DOHH2 (cell line): ENCODE results near the gene KAT2A.

Experiments used
- H3F3A ChIP-seq: fragments of 200-600 bp; sonication (generic), shearing (Covaris generic); 2 replicates; pipeline ENCODE4 v1.6.0; 2016; ENCODE audit warnings: antibody characterized with exemption, mild to moderate bottlenecking; ENCODE audit not compliant: control insufficient read depth, insufficient read depth
- H3K27ac ChIP-seq: fragments of 200-600 bp; sonication (generic); 2 replicates; pipeline ENCODE4 v1.5.1; 2014; ENCODE audit warnings: low read depth, mild to moderate bottlenecking, low read length, moderate library complexity
- H3K27me3 ChIP-seq: fragments of 200-600 bp; sonication (generic); 2 replicates; pipeline ENCODE4 v1.6.1; 2014; ENCODE audit warnings: mild to moderate bottlenecking, low read length, mixed read lengths; ENCODE audit not compliant: control insufficient read depth
- H3K36me3 ChIP-seq: fragments of 200-600 bp; sonication (generic); 2 replicates; pipeline ENCODE4 v1.6.1; 2014; ENCODE audit warnings: mild to moderate bottlenecking, low read length, moderate library complexity, mixed read lengths; ENCODE audit not compliant: control insufficient read depth
- H3K4me1 ChIP-seq: fragments of 200-600 bp; sonication (generic); 2 replicates; pipeline ENCODE4 v1.6.1; 2014; ENCODE audit warnings: mild to moderate bottlenecking, low read length, mixed read lengths; ENCODE audit not compliant: control insufficient read depth
- H3K4me2 ChIP-seq: fragments of 200-600 bp; sonication (generic); 2 replicates; pipeline ENCODE4 v1.6.0; 2014; ENCODE audit warnings: mild to moderate bottlenecking, low read length, moderate library complexity
- H3K4me3 ChIP-seq: fragments of 200-600 bp; sonication (generic); 2 replicates; pipeline ENCODE4 v1.5.1; 2014; ENCODE audit warnings: mild to moderate bottlenecking, low read length, mixed read lengths
- H3K79me2 ChIP-seq: fragments of 200-600 bp; sonication (generic); 2 replicates; pipeline ENCODE4 v1.6.1; 2014; ENCODE audit warnings: mild to moderate bottlenecking, low read length, mixed read lengths; ENCODE audit not compliant: control insufficient read depth
- H3K9me2 ChIP-seq: fragments of 200-600 bp; sonication (generic); replicated peaks from 2 replicates; pipeline ENCODE4 v1.6.1; 2014; ENCODE audit warnings: mild to moderate bottlenecking, low read length, mixed read lengths; ENCODE audit not compliant: control insufficient read depth
- H3K9me3 ChIP-seq: fragments of 200-600 bp; sonication (generic); 2 replicates; pipeline ENCODE4 v1.6.1; 2014; ENCODE audit warnings: antibody characterized with exemption, low read length, mixed read lengths; ENCODE audit not compliant: control insufficient read depth, insufficient read depth
- H4K20me1 ChIP-seq: fragments of 200-600 bp; sonication (generic); 2 replicates; pipeline ENCODE4 v1.6.0; 2014; ENCODE audit warnings: low read depth, mild to moderate bottlenecking, antibody characterized with exemption, low read length, moderate library complexity; ENCODE audit not compliant: control insufficient read depth, insufficient read depth
- CTCF ChIP-seq: fragments of 200-600 bp; sonication (generic); IDR thresholded peaks from one replicate; pipeline ENCODE4 v1.5.1; 2014; ENCODE audit warnings: antibody characterized with exemption, mild to moderate bottlenecking, low read depth, low read length; ENCODE audit not compliant: poor library complexity, severe bottlenecking
- EZH2phosphoT487 ChIP-seq: fragments of 200-600 bp; sonication (generic); IDR thresholded peaks from 2 replicates; pipeline ENCODE4 v1.6.1; 2017; ENCODE audit warnings: borderline replicate concordance, mild to moderate bottlenecking, antibody characterized with exemption, low read length, moderate library complexity, mixed read lengths

The KAT2A gene

GRCh38 chr17:42103221-42103954 is 17.8 kb downstream of the KAT2A start:
- H3K9me3 ChIP-seq: no peaks in the 10 kb centered on the region
- no peak overlapping the region for H3K4me3 ChIP-seq
- no peak overlapping the region for H3K4me2 ChIP-seq
- no peak overlapping the region for H3K27ac ChIP-seq
- peaks cover 13% of the 10 kb centered on the region for H3K4me1 ChIP-seq
- no peaks in the 10 kb centered on the region for H3K36me3 ChIP-seq
- H3K27me3 ChIP-seq: no peaks in the 10 kb centered on the region
- TF ChIP-seq CTCF (no peak), EZH2phosphoT487 (no peak)
- no peaks in the 10 kb centered on the region for H4K20me1 ChIP-seq
- H3K9me2 ChIP-seq: no peaks in the 10 kb centered on the region
- H3K79me2 ChIP-seq: no peaks in the 10 kb centered on the region
- no peaks in the 10 kb centered on the region for H3F3A ChIP-seq

DNA sequence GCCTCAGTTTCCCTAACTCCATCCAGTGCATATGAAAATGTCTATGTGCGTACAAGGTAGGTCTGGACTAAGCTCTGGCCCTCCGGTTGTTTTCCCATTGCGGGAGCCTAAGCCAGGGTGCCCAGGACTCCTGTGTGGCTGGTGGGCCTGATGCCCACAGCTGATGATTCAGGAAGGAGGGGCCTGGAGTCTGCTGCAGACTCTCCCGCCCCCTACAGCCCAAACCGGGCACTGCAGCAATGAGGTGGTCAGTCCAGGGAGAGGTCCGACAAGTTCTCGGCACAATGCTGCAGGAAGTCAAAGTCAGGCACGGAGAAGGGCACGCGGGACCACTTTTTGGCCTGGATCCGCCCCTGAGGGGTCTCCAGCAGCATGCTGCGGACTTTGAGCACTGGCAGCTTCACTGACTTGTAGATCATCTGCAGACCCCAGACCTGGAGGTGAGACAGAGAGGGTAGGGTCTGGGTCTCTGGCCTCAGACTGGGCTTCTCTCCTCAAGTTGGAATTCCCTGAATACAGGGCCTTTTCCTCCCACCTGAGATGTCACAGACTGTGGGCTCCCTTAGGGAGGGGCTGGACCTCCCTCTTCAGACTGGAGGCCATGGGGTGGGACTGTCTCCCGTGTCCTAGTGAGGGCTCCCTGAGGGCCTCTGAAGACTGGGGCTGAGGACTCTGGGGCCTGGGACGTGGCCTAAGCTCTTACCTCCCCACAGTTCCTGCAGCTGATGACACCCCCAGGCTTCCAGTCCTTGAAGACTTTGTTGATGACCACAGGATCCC is 19.5 kb downstream of the KAT2A start:
- Histone ChIP-seq H3K4me3 (no peak overlapping the region), H3K27ac (no peak overlapping the region), H3K9me2 (no peaks in the 10 kb centered on the region), H4K20me1 (no peaks in the 10 kb centered on the region), H3F3A (no peaks in the 10 kb centered on the region), H3K4me1 (peaks cover 6% of the 10 kb centered on the region; the same call in 1 of the 2 replicates), H3K36me3 (no peaks in the 10 kb centered on the region), H3K4me2 (no peak overlapping the region), H3K9me3 (no peaks in the 10 kb centered on the region), H3K79me2 (no peaks in the 10 kb centered on the region), H3K27me3 (peaks cover 13% of the 10 kb centered on the region)
- TF ChIP-seq EZH2phosphoT487 (no peak), CTCF (peak; percentile 99)

DNA sequence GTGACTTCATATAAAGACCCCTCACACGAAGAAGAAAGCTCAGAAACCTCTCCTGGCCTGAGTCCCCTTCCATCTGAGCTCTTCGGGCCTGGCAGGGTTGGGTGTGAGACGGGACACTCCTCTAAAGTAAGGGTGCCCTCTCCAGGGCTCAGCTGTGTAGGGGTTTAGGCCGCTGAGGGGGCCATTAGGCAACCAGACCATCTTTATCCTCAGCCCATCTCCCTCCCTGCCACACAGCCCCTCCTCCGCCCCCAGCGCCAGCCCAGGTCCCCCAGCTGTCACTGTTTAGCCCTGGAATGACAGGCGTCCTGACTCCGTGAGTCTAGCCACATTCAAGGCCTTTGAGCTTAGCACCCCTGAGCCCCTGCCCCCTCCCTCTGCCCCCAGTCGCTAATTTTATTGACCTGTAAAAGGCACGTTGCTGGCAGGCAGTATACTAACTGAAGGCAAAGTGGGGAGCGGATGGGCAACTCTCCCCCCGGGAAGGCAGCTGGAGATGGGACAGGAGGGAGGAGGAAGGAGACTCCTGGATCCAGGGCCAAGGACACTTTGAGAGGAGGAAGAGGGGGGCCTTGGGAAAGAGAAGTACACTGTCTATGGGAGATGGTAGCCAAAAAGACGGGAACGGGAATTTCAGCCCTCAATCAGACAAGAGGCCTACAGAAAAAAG is 22.3 kb downstream of the KAT2A start:
- Histone ChIP-seq H3K27me3 (peaks cover 24% of the 10 kb centered on the region), H3K4me3 (no peak overlapping the region), H3F3A (no peaks in the 10 kb centered on the region), H3K4me1 (peaks cover 6% of the 10 kb centered on the region; the same call in 1 of the 2 replicates), H3K27ac (no peak overlapping the region), H4K20me1 (no peaks in the 10 kb centered on the region), H3K9me3 (no peaks in the 10 kb centered on the region), H3K79me2 (no peaks in the 10 kb centered on the region), H3K4me2 (no peak overlapping the region), H3K36me3 (no peaks in the 10 kb centered on the region), H3K9me2 (no peaks in the 10 kb centered on the region)
- no peak for TF ChIP-seq EZH2phosphoT487
- no peak for TF ChIP-seq CTCF
